AG04450 (cell line): ENCODE data around the gene ZAR1L. TPM values are rescaled to one million over a fixed set of nuclear protein-coding genes. Genes with fewer than 3 reads are reported as not detected.

ENCODE experiments used
- CTCF ChIA-PET: fragments of 300-600, 350-600 bp; formaldehyde crosslinking; extraction: SDS; loops from one replicate; lab custom pipeline; 2022; ENCODE audit warnings: antibody characterized with exemption, inconsistent platforms; lab: Charles Lee
- POLR2A ChIA-PET: fragments of 350-600 bp; formaldehyde crosslinking; extraction: SDS; loops from one replicate; lab custom pipeline; 2021; ENCODE audit warnings: antibody characterized with exemption, inconsistent platforms; lab: Yijun Ruan, JAX
- DNase-seq: peaks from one replicate; pipeline ENCODE4 v3.0.0-alpha.2; 2011; ENCODE audit warnings: low read depth, low spot score
- H3K27ac ChIP-seq: one replicate; pipeline ENCODE4 v1.5.1; 2012; ENCODE audit warnings: low read depth, low read length, control low read depth
- H3K27me3 ChIP-seq: one replicate; pipeline ENCODE4 v1.6.0; 2012; ENCODE audit warnings: low read length; ENCODE audit not compliant: control insufficient read depth, insufficient read depth
- H3K4me3 ChIP-seq: 2 replicates; pipeline ENCODE4 v1.5.1; 2011; ENCODE audit warnings: mild to moderate bottlenecking, low read depth, low read length, control low read depth
- H3K9me3 ChIP-seq: 2 replicates; pipeline ENCODE4 v1.5.1; 2012; ENCODE audit warnings: low read length; ENCODE audit not compliant: control insufficient read depth, insufficient read depth
- polyA plus RNA-seq: library from polyadenylated mRNA; depleted of rRNA; stranded (reverse); fragments of >200 nt; gene quantifications from 2 replicates; pipeline ENCODE4 v1.2.3, GENCODE V29; 2011
- TF ChIP-seq, protein P1 (sequence below): IDR thresholded peaks from 2 replicates; pipeline ENCODE4 v1.5.1; 2011; ENCODE audit warnings: low read depth, low read length, control low read depth, inconsistent platforms

Gene ZAR1L
- polyA plus RNA-seq, 1 experiment, result not detected

DNA sequence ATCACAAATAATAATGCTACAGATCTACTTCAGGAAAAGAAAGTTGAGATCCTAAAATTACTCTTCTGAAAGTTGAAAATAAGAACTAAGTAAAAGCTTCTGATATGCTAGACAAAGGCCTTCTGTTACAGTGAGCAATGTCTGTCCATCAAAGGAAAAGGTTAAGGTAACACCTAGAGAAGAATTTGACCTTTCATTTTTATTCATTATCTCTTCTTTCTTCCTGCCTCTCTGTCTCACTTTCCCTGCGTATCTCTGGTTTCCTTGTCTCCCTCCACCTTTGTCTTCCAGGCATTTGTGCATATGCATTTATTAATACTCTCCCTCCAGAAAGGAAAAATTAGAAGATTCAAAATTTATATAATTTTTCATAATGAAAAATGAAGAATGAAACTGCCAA lies 49.0 kb downstream of the ZAR1L start:
- no peaks in the 10 kb centered on the region for H3K27me3 ChIP-seq
- TF ChIP-seq, protein P1, sequence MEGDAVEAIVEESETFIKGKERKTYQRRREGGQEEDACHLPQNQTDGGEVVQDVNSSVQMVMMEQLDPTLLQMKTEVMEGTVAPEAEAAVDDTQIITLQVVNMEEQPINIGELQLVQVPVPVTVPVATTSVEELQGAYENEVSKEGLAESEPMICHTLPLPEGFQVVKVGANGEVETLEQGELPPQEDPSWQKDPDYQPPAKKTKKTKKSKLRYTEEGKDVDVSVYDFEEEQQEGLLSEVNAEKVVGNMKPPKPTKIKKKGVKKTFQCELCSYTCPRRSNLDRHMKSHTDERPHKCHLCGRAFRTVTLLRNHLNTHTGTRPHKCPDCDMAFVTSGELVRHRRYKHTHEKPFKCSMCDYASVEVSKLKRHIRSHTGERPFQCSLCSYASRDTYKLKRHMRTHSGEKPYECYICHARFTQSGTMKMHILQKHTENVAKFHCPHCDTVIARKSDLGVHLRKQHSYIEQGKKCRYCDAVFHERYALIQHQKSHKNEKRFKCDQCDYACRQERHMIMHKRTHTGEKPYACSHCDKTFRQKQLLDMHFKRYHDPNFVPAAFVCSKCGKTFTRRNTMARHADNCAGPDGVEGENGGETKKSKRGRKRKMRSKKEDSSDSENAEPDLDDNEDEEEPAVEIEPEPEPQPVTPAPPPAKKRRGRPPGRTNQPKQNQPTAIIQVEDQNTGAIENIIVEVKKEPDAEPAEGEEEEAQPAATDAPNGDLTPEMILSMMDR, result no peak
- ChIA-PET POLR2A (no interaction called here), CTCF (no interaction called here)
- no peak overlapping the region for H3K27ac ChIP-seq
- H3K4me3 ChIP-seq, result no peak overlapping the region
- no peaks in the 10 kb centered on the region for H3K9me3 ChIP-seq
- DNase-seq, result no peak

DNA sequence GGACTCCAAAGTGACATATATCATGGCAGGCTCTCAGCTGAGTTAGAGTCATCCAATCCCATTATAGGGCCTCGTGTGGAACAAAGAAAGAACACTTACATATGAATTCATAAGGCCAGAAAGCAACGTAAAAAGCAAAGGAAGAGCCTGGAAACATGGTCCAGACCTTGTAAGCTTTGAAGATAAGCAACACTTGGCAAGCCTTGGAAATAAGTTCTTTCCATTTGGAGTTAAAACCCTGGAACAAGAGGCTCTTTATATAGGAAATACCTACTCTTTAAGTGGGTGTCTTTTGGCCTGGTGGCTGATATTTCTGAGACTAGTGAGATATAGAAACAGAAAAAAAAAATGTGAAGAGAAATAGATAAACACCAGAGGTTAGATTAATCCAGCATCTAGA lies 49.4 kb downstream of the ZAR1L start:
- Histone ChIP-seq H3K27me3 (no peaks in the 10 kb centered on the region), H3K4me3 (no peak overlapping the region), H3K9me3 (no peaks in the 10 kb centered on the region), H3K27ac (no peak overlapping the region)
- no peak for DNase-seq
- TF ChIP-seq, protein P1, result no peak
- POLR2A ChIA-PET, result no interaction called here
- CTCF ChIA-PET, result interaction anchor here (0.8 kb wide), 1 partner anchor 19 kb away, joined by 3 read pairs; no protein-coding TSS in a partner anchor

DNA sequence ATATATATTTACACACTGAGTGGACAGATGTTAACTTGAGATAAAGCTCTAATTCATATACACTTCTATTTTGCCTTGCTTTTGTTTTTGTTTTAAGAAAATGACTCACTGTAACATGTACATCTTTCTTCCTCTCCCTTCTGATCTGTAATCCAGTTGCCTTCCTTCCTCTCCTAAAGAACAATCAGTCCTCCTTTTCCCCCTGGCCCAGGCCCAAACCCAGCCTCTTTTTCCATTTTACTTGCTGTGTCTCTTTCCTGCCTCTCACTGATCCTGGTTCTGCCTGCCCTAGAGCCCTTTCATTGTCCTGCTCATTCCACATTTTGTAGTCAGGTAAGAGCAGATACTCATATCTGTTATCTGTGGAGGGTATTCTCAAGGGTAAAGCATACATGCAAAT lies 50.8 kb downstream of the ZAR1L start:
- CTCF ChIA-PET, result interaction anchor here (1.2 kb wide), 1 partner anchor 17 kb away, joined by 4 read pairs; no protein-coding TSS in a partner anchor
- Histone ChIP-seq H3K27me3 (no peaks in the 10 kb centered on the region), H3K9me3 (no peaks in the 10 kb centered on the region), H3K4me3 (no peak overlapping the region), H3K27ac (no peak overlapping the region)
- POLR2A ChIA-PET, result no interaction called here
- DNase-seq, result no peak
- TF ChIP-seq, protein P1, result no peak

GRCh38 chr13:32262619-32263018 lies 52.5 kb downstream of the ZAR1L start:
- TF ChIP-seq, protein P1, result no peak
- DNase-seq, result no peak
- Histone ChIP-seq H3K27ac (no peak overlapping the region), H3K9me3 (no peaks in the 10 kb centered on the region), H3K4me3 (no peak overlapping the region), H3K27me3 (no peaks in the 10 kb centered on the region)
- CTCF ChIA-PET, result interaction anchor here (0.5 to 1.4 kb wide), 3 partner anchors 70 to 353 kb away, joined by 3 to 9 read pairs (median 4); no protein-coding TSS in a partner anchor
- POLR2A ChIA-PET, result no interaction called here

- ChIA-PET CTCF (interaction anchor here (0.5 to 1.0 kb wide), 3 partner anchors 15 to 353 kb away, joined by 3 to 9 read pairs (median 5); no protein-coding TSS in a partner anchor), POLR2A (no interaction called here)
- no peak for DNase-seq
- H3K4me3 ChIP-seq, result no peak overlapping the region
- H3K9me3 ChIP-seq, result no peaks in the 10 kb centered on the region
- no peaks in the 10 kb centered on the region for H3K27me3 ChIP-seq
- TF ChIP-seq, protein P1, result no peak
- H3K27ac ChIP-seq, result no peak overlapping the region
Measured at GRCh38 chr13:32262165-32262564, 53.0 kb downstream of the ZAR1L start.
